Adipocyte (in vitro differentiated cells): ENCODE data around the gene LUC7L3.

Source experiments
- DNase-seq: peaks from one replicate; pipeline ENCODE4 v3.0.0-alpha.2; 2015; ENCODE audit warnings: low read depth
- H3K27me3 ChIP-seq: replicated peaks from 2 replicates; pipeline ENCODE4 v1.7.0; 2013; ENCODE audit warnings: mild to moderate bottlenecking, low read length, moderate library complexity; ENCODE audit not compliant: control insufficient read depth, insufficient read depth
- H3K36me3 ChIP-seq: 2 replicates; pipeline ENCODE4 v1.7.0; 2013; ENCODE audit warnings: low read length, mild to moderate bottlenecking, moderate library complexity; ENCODE audit not compliant: control insufficient read depth, insufficient read depth, severe bottlenecking
- H3K4me1 ChIP-seq: 2 replicates; pipeline ENCODE4 v1.7.0; 2013; ENCODE audit warnings: mild to moderate bottlenecking, low read length, moderate library complexity; ENCODE audit not compliant: control insufficient read depth, insufficient read depth
- H3K4me3 ChIP-seq: 2 replicates; pipeline ENCODE4 v1.7.0; 2013; ENCODE audit warnings: mild to moderate bottlenecking, low read length, moderate library complexity
- H3K9ac ChIP-seq: 2 replicates; pipeline ENCODE4 v1.7.0; 2013; ENCODE audit warnings: mild to moderate bottlenecking, low read length, moderate library complexity
- H3K9me3 ChIP-seq: 2 replicates; pipeline ENCODE4 v1.7.0; 2013; ENCODE audit warnings: mild to moderate bottlenecking, low read length, moderate library complexity; ENCODE audit not compliant: control insufficient read depth

The LUC7L3 gene

GRCh38 chr17:50766222-50767023, 47.0 kb downstream of the LUC7L3 start:
- H3K9me3 ChIP-seq: no peaks in the 10 kb centered on the region
- no peak overlapping the region for H3K4me3 ChIP-seq
- no peak for DNase-seq
- H3K36me3 ChIP-seq: no peaks in the 10 kb centered on the region
- H3K27me3 ChIP-seq: no peaks in the 10 kb centered on the region
- H3K4me1 ChIP-seq: peaks cover 42% of the 10 kb centered on the region
- peak overlapping the region; percentile 63 for H3K9ac ChIP-seq

GRCh38 chr17:50767030-50767429, 47.6 kb downstream of the LUC7L3 start:
- Histone ChIP-seq H3K36me3 (no peaks in the 10 kb centered on the region), H3K9ac (no peak overlapping the region), H3K27me3 (no peaks in the 10 kb centered on the region), H3K9me3 (no peaks in the 10 kb centered on the region), H3K4me3 (no peak overlapping the region), H3K4me1 (peaks cover 42% of the 10 kb centered on the region)
- DNase-seq: no peak

GRCh38 chr17:50767446-50767845, 48.0 kb downstream of the LUC7L3 start, which contains the start of gene ANKRD40CL:
Gene ANKRD40CL, minus strand, starts transcription at chr17:50767518. Its CDS starts 605 bp downstream, at chr17:50766913.
- H3K4me1 ChIP-seq: peaks cover 42% of the 10 kb centered on the region
- no peaks in the 10 kb centered on the region for H3K36me3 ChIP-seq
- DNase-seq: no peak
- no peak within 1 kb of the TSS for H3K4me3 ChIP-seq
- peak within 1 kb of the TSS; percentile 63 for H3K9ac ChIP-seq
- H3K9me3 ChIP-seq: no peaks in the 10 kb centered on the region
- no peaks in the 10 kb centered on the region for H3K27me3 ChIP-seq

- H3K4me1 ChIP-seq: peaks cover 41% of the 10 kb centered on the region
- DNase-seq: no peak
Observed at GRCh38 chr17:50768346-50768761, 49.0 kb downstream of the LUC7L3 start.

GRCh38 chr17:50769884-50770283, 50.5 kb downstream of the LUC7L3 start:
- Histone ChIP-seq H3K9me3 (no peaks in the 10 kb centered on the region), H3K4me1 (peaks cover 26% of the 10 kb centered on the region), H3K4me3 (no peak overlapping the region), H3K27me3 (no peaks in the 10 kb centered on the region), H3K9ac (no peak overlapping the region), H3K36me3 (no peaks in the 10 kb centered on the region)
- DNase-seq: no peak

More at GRCh38 chr17:50768346-50768761, 49.0 kb downstream of the LUC7L3 start:
- no peaks in the 10 kb centered on the region for H3K36me3 ChIP-seq
- no peak overlapping the region for H3K4me3 ChIP-seq
- H3K9ac ChIP-seq: no peak overlapping the region
- no peaks in the 10 kb centered on the region for H3K27me3 ChIP-seq
- no peaks in the 10 kb centered on the region for H3K9me3 ChIP-seq

GRCh38 chr17:50770346-50770745, 50.9 kb downstream of the LUC7L3 start:
- Histone ChIP-seq H3K36me3 (no peaks in the 10 kb centered on the region), H3K27me3 (no peaks in the 10 kb centered on the region), H3K9ac (no peak overlapping the region), H3K4me3 (no peak overlapping the region), H3K9me3 (no peaks in the 10 kb centered on the region), H3K4me1 (peaks cover 21% of the 10 kb centered on the region)
- DNase-seq: no peak

- no peaks in the 10 kb centered on the region for H3K27me3 ChIP-seq
- DNase-seq: no peak
- H3K36me3 ChIP-seq: no peaks in the 10 kb centered on the region
- H3K4me3 ChIP-seq: no peak overlapping the region
- H3K4me1 ChIP-seq: peaks cover 6% of the 10 kb centered on the region
- H3K9ac ChIP-seq: no peak overlapping the region
- no peaks in the 10 kb centered on the region for H3K9me3 ChIP-seq
Observed at GRCh38 chr17:50771991-50772785, 52.8 kb downstream of the LUC7L3 start.

- DNase-seq: no peak
- no peak overlapping the region for H3K4me3 ChIP-seq
- no peak overlapping the region for H3K9ac ChIP-seq
Observed at GRCh38 chr17:50774225-50774803, 54.9 kb downstream of the LUC7L3 start.

GRCh38 chr17:50775926-50776325, 56.5 kb downstream of the LUC7L3 start:
- H3K27me3 ChIP-seq: no peaks in the 10 kb centered on the region
- H3K36me3 ChIP-seq: no peaks in the 10 kb centered on the region
- no peak overlapping the region for H3K9ac ChIP-seq
- H3K4me1 ChIP-seq: no peaks in the 10 kb centered on the region
- H3K4me3 ChIP-seq: no peak overlapping the region
- no peaks in the 10 kb centered on the region for H3K9me3 ChIP-seq
- no peak for DNase-seq

More at GRCh38 chr17:50774225-50774803, 54.9 kb downstream of the LUC7L3 start:
- Histone ChIP-seq H3K4me1 (no peaks in the 10 kb centered on the region), H3K9me3 (no peaks in the 10 kb centered on the region), H3K27me3 (no peaks in the 10 kb centered on the region), H3K36me3 (no peaks in the 10 kb centered on the region)

- no peak overlapping the region for H3K4me3 ChIP-seq
- H3K4me1 ChIP-seq: no peaks in the 10 kb centered on the region
- H3K9ac ChIP-seq: no peak overlapping the region
- H3K27me3 ChIP-seq: no peaks in the 10 kb centered on the region
- H3K9me3 ChIP-seq: no peaks in the 10 kb centered on the region
- no peak for DNase-seq
- no peaks in the 10 kb centered on the region for H3K36me3 ChIP-seq
Observed at GRCh38 chr17:50778471-50778870, 59.1 kb downstream of the LUC7L3 start.

GRCh38 chr17:50778988-50779387, 59.6 kb downstream of the LUC7L3 start:
- H3K36me3 ChIP-seq: no peaks in the 10 kb centered on the region
- no peaks in the 10 kb centered on the region for H3K9me3 ChIP-seq
- DNase-seq: no peak
- no peak overlapping the region for H3K9ac ChIP-seq
- no peaks in the 10 kb centered on the region for H3K27me3 ChIP-seq
- H3K4me3 ChIP-seq: no peak overlapping the region
- no peaks in the 10 kb centered on the region for H3K4me1 ChIP-seq
